ENCODE data around the gene EGLN2.
"Not testable (repeated sequence)": the region's sequence is repeated elsewhere in the genome, so short reads cannot be mapped to it uniquely, and the experiment has no call there.

DNA sequence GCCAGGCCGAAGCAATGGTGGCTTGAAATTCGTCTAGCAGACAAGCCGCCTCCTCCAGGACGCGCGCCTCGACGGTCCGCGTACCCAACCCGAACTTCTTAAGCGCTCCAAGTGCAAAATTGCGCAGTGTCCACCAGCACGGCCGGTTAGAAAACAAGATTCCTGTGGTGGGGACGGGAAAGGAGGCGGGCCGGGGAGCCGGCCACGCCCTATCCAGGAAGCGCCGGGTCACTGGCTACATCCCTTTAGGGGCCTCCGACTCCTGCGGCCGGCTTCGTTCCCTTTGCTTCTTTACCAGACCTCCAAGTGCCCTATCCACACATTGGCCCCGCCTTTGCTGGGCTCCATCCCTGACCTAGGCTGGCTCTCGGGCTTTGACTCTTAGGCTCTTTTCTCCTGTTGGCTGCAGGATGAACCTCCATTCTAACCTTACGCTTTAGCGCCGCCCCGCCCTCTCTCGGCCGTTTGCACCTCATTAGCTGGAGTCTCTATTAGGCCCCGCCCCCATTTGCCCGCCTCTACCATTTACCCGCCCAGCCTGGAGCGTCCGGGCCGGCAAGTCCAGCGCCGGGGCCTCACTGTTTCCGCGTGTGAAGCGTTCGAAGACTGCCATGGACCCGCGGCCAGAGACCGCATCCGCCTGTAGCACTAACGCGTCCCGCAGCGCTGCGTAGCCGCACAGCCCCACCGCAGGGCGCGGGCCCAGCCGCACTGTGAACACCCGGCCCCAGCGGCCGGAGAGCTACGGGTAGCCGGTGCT lies 11.8 kb downstream of the EGLN2 start:
- not testable (repeated sequence) for TF ChIP-seq POLR2AphosphoS5 (IDR thresholded peaks at IDR 0.05; ENCODE audit: low read depth, low read length); POLR2A (IDR thresholded peaks at IDR 0.05; ENCODE audit: low read depth, low read length); SPI1 (IDR thresholded peaks at IDR 0.05; ENCODE audit: low read depth, low read length); TAF1 (IDR thresholded peaks at IDR 0.05; ENCODE audit: low read depth, low read length); PAX5 (IDR thresholded peaks at IDR 0.05; ENCODE audit: insufficient read depth, low read length, severe bottlenecking); POU2F2 (IDR thresholded peaks at IDR 0.05; ENCODE audit: low read depth, low read length)

Data from GM12891 (cell line).